Measurements from ENCODE around the gene KCTD3. TPM values are rescaled to one million over a fixed set of nuclear protein-coding genes. Genes with fewer than 3 reads are reported as not detected.

Gene KCTD3
- total RNA-seq, 1 donor from 2014 or later, result 25.2 TPM

- Mint-ChIP-seq H3K36me3 (ENCODE audit: low read depth, unreplicated experiment) (no peaks in the 10 kb centered on the region), H3K9me3 (ENCODE audit: unreplicated experiment) (peaks cover 7% of the 10 kb centered on the region), H3K27me3 (ENCODE audit: low read depth, unreplicated experiment) (no peaks in the 10 kb centered on the region), H3K4me3 (ENCODE audit: unreplicated experiment) (no peak overlapping the region), H3K27ac (ENCODE audit: unreplicated experiment) (no peak overlapping the region), H3K4me1 (ENCODE audit: low read depth, unreplicated experiment) (no peaks in the 10 kb centered on the region)
- Histone ChIP-seq H3K79me2 (ENCODE audit: insufficient read depth, low read length) (no peaks in the 10 kb centered on the region), H3K4me3 (ENCODE audit: insufficient read depth, low read depth, low read length) (no peak overlapping the region), H4K20me1 (ENCODE audit: insufficient read depth, low read length) (no peaks in the 10 kb centered on the region), H2AFZ (ENCODE audit: low read depth, low read length) (no peak overlapping the region), H3K4me1 (ENCODE audit: insufficient read depth, low read length) (no peaks in the 10 kb centered on the region), H3K9ac (ENCODE audit: low read length) (no peak overlapping the region), H3K9me3 (ENCODE audit: insufficient read depth, low read depth, low read length) (no peaks in the 10 kb centered on the region), H3K4me2 (ENCODE audit: low read length) (no peak overlapping the region), H3K36me3 (ENCODE audit: insufficient read depth, low read length) (no peaks in the 10 kb centered on the region), H3K27me3 (ENCODE audit: insufficient read depth, low read length) (no peaks in the 10 kb centered on the region), H3K27ac (ENCODE audit: low read depth, low read length) (no peak overlapping the region)
- FAIRE-seq (no peak), DNase-seq (ENCODE audit: low read depth) (no peak)
- TF ChIP-seq EZH2 (IDR thresholded peaks at IDR 0.05; ENCODE audit: insufficient read depth, low read length) (no peak), CTCF (IDR thresholded peaks at IDR 0.05; ENCODE audit: insufficient read depth, low read depth, low read length) (no peak)
These were observed 15.3 kb upstream of the KCTD3 start for GRCh38 chr1:215551806-215552205.

- Histone ChIP-seq H3K9me3 (ENCODE audit: insufficient read depth, low read depth, low read length) (no peaks in the 10 kb centered on the region), H3K4me3 (ENCODE audit: insufficient read depth, low read depth, low read length) (no peak overlapping the region), H4K20me1 (ENCODE audit: insufficient read depth, low read length) (no peaks in the 10 kb centered on the region), H3K4me2 (ENCODE audit: low read length) (no peak overlapping the region), H3K36me3 (ENCODE audit: insufficient read depth, low read length) (no peaks in the 10 kb centered on the region), H3K9ac (ENCODE audit: low read length) (no peak overlapping the region), H3K79me2 (ENCODE audit: insufficient read depth, low read length) (no peaks in the 10 kb centered on the region), H3K4me1 (ENCODE audit: insufficient read depth, low read length) (no peaks in the 10 kb centered on the region), H3K27ac (ENCODE audit: low read depth, low read length) (no peak overlapping the region), H3K27me3 (ENCODE audit: insufficient read depth, low read length) (no peaks in the 10 kb centered on the region), H2AFZ (ENCODE audit: low read depth, low read length) (no peak overlapping the region)
- no peaks in the 10 kb centered on the region for H3K27me3 Mint-ChIP-seq (ENCODE audit: low read depth, unreplicated experiment)
- TF ChIP-seq EZH2 (IDR thresholded peaks at IDR 0.05; ENCODE audit: insufficient read depth, low read length) (no peak), CTCF (IDR thresholded peaks at IDR 0.05; ENCODE audit: insufficient read depth, low read depth, low read length) (no peak)
- FAIRE-seq, result no peak
- H3K36me3 Mint-ChIP-seq (ENCODE audit: low read depth, unreplicated experiment), result no peaks in the 10 kb centered on the region
- no peak overlapping the region for H3K4me3 Mint-ChIP-seq (ENCODE audit: unreplicated experiment)
- H3K27ac Mint-ChIP-seq (ENCODE audit: unreplicated experiment), result no peak overlapping the region
- no peaks in the 10 kb centered on the region for H3K4me1 Mint-ChIP-seq (ENCODE audit: low read depth, unreplicated experiment)
- peaks cover 7% of the 10 kb centered on the region for H3K9me3 Mint-ChIP-seq (ENCODE audit: unreplicated experiment)
- DNase-seq (ENCODE audit: low read depth), result no peak
These were observed 12.2 kb upstream of the KCTD3 start for GRCh38 chr1:215554865-215555264.

- DNase-seq (ENCODE audit: low read depth), result no peak
- Histone ChIP-seq H3K36me3 (ENCODE audit: insufficient read depth, low read length) (no peaks in the 10 kb centered on the region), H3K4me2 (ENCODE audit: low read length) (no peak overlapping the region), H3K27ac (ENCODE audit: low read depth, low read length) (no peak overlapping the region), H4K20me1 (ENCODE audit: insufficient read depth, low read length) (no peaks in the 10 kb centered on the region), H3K27me3 (ENCODE audit: insufficient read depth, low read length) (no peaks in the 10 kb centered on the region), H2AFZ (ENCODE audit: low read depth, low read length) (no peak overlapping the region), H3K9ac (ENCODE audit: low read length) (no peak overlapping the region), H3K79me2 (ENCODE audit: insufficient read depth, low read length) (no peaks in the 10 kb centered on the region), H3K9me3 (ENCODE audit: insufficient read depth, low read depth, low read length) (no peaks in the 10 kb centered on the region), H3K4me3 (ENCODE audit: insufficient read depth, low read depth, low read length) (no peak overlapping the region), H3K4me1 (ENCODE audit: insufficient read depth, low read length) (no peaks in the 10 kb centered on the region)
- Mint-ChIP-seq H3K9me3 (ENCODE audit: unreplicated experiment) (peaks cover 7% of the 10 kb centered on the region), H3K36me3 (ENCODE audit: low read depth, unreplicated experiment) (no peaks in the 10 kb centered on the region), H3K4me3 (ENCODE audit: unreplicated experiment) (no peak overlapping the region), H3K27ac (ENCODE audit: unreplicated experiment) (no peak overlapping the region), H3K4me1 (ENCODE audit: low read depth, unreplicated experiment) (no peaks in the 10 kb centered on the region), H3K27me3 (ENCODE audit: low read depth, unreplicated experiment) (no peaks in the 10 kb centered on the region)
- TF ChIP-seq CTCF (IDR thresholded peaks at IDR 0.05; ENCODE audit: insufficient read depth, low read depth, low read length) (no peak), EZH2 (IDR thresholded peaks at IDR 0.05; ENCODE audit: insufficient read depth, low read length) (no peak)
- FAIRE-seq, result peak; percentile 56
These were observed 11.6 kb upstream of the KCTD3 start for GRCh38 chr1:215555531-215555930.
